Measurements from ENCODE around the gene ARHGDIB.

ARHGDIB gene

DNA sequence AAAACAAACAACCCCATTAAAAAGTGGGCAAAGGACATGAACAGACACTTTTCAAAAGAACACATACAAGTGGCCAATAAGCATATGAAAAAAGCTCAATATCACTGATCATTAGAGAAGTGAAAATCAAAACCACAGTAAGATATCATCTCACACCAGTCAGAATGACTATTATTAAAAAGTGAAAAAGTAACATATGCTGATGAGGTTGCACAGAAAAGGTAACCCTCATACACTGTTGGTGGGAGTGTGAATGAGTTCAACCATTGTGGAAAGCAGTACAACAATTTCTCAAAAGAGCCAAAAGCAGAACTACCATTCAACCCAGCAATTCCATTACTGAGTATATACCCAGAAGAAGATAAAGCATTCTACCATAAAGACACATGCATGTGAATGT is 29.7 kb upstream of the ARHGDIB start:
- no peak overlapping the region for H3K4me3 ChIP-seq (ENCODE audit: low read depth in 1 of 2, low read length in 1 of 2)
- TF ChIP-seq, protein P1, sequence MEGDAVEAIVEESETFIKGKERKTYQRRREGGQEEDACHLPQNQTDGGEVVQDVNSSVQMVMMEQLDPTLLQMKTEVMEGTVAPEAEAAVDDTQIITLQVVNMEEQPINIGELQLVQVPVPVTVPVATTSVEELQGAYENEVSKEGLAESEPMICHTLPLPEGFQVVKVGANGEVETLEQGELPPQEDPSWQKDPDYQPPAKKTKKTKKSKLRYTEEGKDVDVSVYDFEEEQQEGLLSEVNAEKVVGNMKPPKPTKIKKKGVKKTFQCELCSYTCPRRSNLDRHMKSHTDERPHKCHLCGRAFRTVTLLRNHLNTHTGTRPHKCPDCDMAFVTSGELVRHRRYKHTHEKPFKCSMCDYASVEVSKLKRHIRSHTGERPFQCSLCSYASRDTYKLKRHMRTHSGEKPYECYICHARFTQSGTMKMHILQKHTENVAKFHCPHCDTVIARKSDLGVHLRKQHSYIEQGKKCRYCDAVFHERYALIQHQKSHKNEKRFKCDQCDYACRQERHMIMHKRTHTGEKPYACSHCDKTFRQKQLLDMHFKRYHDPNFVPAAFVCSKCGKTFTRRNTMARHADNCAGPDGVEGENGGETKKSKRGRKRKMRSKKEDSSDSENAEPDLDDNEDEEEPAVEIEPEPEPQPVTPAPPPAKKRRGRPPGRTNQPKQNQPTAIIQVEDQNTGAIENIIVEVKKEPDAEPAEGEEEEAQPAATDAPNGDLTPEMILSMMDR (IDR thresholded peaks at IDR 0.05): no peak

DNA sequence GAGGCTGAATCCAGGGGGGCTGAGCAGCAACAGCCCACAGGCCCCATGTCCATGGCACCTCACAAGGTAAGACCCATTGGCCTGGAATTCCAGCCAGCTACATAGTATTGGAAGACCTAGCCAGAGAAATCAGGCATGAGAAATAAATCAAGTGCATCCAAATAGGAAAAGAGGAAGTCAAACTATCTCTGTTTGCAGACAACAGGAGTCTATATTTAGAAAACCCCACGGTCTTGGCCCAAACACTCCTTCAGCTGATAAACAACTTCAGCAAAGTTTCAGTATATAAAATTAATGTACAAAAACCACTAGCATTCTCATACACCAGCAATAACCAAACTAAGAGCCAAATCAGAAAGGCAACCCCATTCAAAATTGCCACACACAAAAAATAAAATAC is 28.4 kb upstream of the ARHGDIB start:
- TF ChIP-seq, protein P1 (IDR thresholded peaks at IDR 0.05): no peak
- H3K4me1 ChIP-seq (ENCODE audit: control insufficient read depth in 1 of 2, insufficient read depth in 1 of 2, low read depth in 1 of 2, low read length in 1 of 2): peaks cover 46 to 66% of the 10 kb centered on the region in 2 experiments

More for the DNA sequence above, 29.7 kb upstream of the ARHGDIB start:
- Histone ChIP-seq H3K27me3 (no peaks in the 10 kb centered on the region), H3K36me3 (no peaks in the 10 kb centered on the region), H3K4me1 (ENCODE audit: control insufficient read depth in 1 of 2, insufficient read depth in 1 of 2, low read depth in 1 of 2, low read length in 1 of 2) (peaks cover 46 to 67% of the 10 kb centered on the region in 2 experiments), H3K9me3 (no peaks in the 10 kb centered on the region), H3K27ac (no peak overlapping the region)

DNA sequence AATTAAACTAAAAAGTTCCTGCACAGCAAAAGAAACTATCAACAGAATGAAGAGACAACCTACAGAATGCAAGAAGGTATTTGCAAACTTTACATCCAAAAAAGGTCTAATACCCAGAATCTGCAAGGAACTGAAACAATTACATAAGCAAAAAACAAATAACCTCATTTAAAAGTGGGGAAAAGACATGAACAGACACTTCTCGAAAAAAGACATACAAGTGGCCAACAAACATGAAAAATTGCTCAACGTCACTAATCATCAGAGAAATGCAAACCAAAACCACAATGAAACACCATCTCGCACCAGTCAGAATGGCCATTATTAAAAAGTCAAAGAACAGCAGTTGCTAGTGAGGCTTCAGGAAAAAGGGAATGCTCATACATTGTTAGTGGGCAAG is 26.6 kb upstream of the ARHGDIB start:
- H3K4me1 ChIP-seq (ENCODE audit: control insufficient read depth in 1 of 2, insufficient read depth in 1 of 2, low read depth in 1 of 2, low read length in 1 of 2): peaks cover 53 to 66% of the 10 kb centered on the region in 2 experiments
- no peaks in the 10 kb centered on the region for H3K27me3 ChIP-seq
- no peak overlapping the region for H3K4me3 ChIP-seq (ENCODE audit: low read depth in 1 of 2, low read length in 1 of 2)
- TF ChIP-seq, protein P1 (IDR thresholded peaks at IDR 0.05): no peak
- H3K27ac ChIP-seq: no peak overlapping the region
- H3K9me3 ChIP-seq: no peaks in the 10 kb centered on the region
- no peaks in the 10 kb centered on the region for H3K36me3 ChIP-seq

More for the DNA sequence above, 28.4 kb upstream of the ARHGDIB start:
- Histone ChIP-seq H3K27ac (peak overlapping the region; percentile 55), H3K4me3 (ENCODE audit: low read depth in 1 of 2, low read length in 1 of 2) (no peak overlapping the region), H3K27me3 (no peaks in the 10 kb centered on the region), H3K36me3 (no peaks in the 10 kb centered on the region), H3K9me3 (no peaks in the 10 kb centered on the region)

DNA sequence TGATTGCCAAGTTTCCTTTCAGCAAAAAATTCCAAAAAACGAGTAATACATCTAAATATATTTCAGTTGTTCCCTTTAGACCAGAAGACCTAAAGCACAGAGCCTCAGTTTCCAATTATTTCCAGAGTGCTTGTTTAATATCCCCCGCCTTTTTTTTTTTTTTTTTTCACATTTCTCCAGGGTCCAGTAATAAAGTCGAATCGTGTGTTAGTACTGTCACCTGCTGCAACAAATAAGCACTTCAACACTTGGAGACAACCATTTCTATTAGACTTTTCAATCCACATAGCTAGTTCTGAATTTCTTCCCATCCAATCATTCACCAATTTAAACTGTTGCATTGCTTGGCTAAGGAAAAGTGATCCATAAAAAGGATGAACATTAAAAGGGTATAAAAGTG is 25.0 kb upstream of the ARHGDIB start:
- H3K27ac ChIP-seq: no peak overlapping the region
- no peaks in the 10 kb centered on the region for H3K36me3 ChIP-seq
- TF ChIP-seq, protein P1 (IDR thresholded peaks at IDR 0.05): no peak
- H3K4me1 ChIP-seq (ENCODE audit: control insufficient read depth in 1 of 2, insufficient read depth in 1 of 2, low read depth in 1 of 2, low read length in 1 of 2): peaks cover 58 to 72% of the 10 kb centered on the region in 2 experiments
- no peak overlapping the region for H3K4me3 ChIP-seq (ENCODE audit: low read depth in 1 of 2, low read length in 1 of 2)
- H3K27me3 ChIP-seq: no peaks in the 10 kb centered on the region
- no peaks in the 10 kb centered on the region for H3K9me3 ChIP-seq

DNA sequence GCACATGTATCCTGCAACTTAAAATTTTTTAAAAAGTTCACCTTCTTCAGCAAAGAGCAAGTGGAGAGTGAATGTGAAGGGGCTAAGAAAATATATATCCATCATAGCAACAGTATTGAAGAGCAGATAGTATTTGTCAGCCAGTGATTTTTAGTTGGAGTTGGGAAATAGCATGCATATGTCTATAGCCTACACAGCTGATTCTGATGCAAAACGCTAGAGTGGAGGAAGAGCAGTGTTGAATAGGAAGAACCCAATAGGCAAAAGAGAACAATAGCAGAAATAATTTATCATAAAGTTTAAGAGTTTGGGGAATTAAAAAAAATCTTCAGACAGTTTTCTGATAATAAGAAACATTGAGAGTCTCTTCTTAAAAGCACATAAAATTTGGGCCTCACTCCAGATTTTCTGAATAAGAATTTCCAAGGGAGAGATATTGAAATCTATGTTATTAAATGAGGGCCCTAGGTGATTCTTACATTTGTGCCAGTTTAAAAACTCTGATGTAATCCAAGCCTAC is 23.4 kb upstream of the ARHGDIB start:
- H3K27ac ChIP-seq: peak overlapping the region; percentile 82
- no peaks in the 10 kb centered on the region for H3K27me3 ChIP-seq
- H3K9me3 ChIP-seq: no peaks in the 10 kb centered on the region
- peaks cover 74 to 85% of the 10 kb centered on the region in 2 experiments for H3K4me1 ChIP-seq (ENCODE audit: control insufficient read depth in 1 of 2, insufficient read depth in 1 of 2, low read depth in 1 of 2, low read length in 1 of 2)
- TF ChIP-seq, protein P1 (IDR thresholded peaks at IDR 0.05): no peak
- H3K4me3 ChIP-seq (ENCODE audit: low read depth in 1 of 2, low read length in 1 of 2): no peak overlapping the region
- H3K36me3 ChIP-seq: no peaks in the 10 kb centered on the region

All from neutrophil (primary cell).